Nephron progenitor cell (in vitro differentiated cells): ENCODE measurements around the gene GAS2L2.

Source experiments
- DNase-seq: peaks from one replicate; pipeline ENCODE4 v3.0.0; 2021
- H3K27ac Mint-ChIP-seq: 2 replicates; pipeline ENCODE4 v1.8.0; 2021; ENCODE audit warnings: mild to moderate bottlenecking, moderate library complexity, mixed read lengths
- H3K27me3 Mint-ChIP-seq: 2 replicates; pipeline ENCODE4 v1.8.0; 2021; ENCODE audit warnings: mild to moderate bottlenecking, low read depth, mixed read lengths; ENCODE audit not compliant: poor library complexity
- H3K36me3 Mint-ChIP-seq: 2 replicates; pipeline ENCODE4 v1.8.0; 2021; ENCODE audit warnings: low read depth, mixed read lengths
- H3K4me1 Mint-ChIP-seq: 2 replicates; pipeline ENCODE4 v1.8.0; 2021; ENCODE audit warnings: mixed read lengths
- H3K4me3 Mint-ChIP-seq: 2 replicates; pipeline ENCODE4 v1.8.0; 2021; ENCODE audit warnings: mild to moderate bottlenecking, moderate library complexity, mixed read lengths
- H3K9me3 Mint-ChIP-seq: 2 replicates; pipeline ENCODE4 v1.8.0; 2021; ENCODE audit warnings: mild to moderate bottlenecking, moderate library complexity, mixed read lengths
- TF ChIP-seq, protein P1 (sequence below): fragments of 200-600 bp; sonication (generic); IDR thresholded peaks from 2 replicates; pipeline ENCODE4 v1.5.0; 2021; ENCODE audit warnings: antibody characterized with exemption

The GAS2L2 gene

DNA sequence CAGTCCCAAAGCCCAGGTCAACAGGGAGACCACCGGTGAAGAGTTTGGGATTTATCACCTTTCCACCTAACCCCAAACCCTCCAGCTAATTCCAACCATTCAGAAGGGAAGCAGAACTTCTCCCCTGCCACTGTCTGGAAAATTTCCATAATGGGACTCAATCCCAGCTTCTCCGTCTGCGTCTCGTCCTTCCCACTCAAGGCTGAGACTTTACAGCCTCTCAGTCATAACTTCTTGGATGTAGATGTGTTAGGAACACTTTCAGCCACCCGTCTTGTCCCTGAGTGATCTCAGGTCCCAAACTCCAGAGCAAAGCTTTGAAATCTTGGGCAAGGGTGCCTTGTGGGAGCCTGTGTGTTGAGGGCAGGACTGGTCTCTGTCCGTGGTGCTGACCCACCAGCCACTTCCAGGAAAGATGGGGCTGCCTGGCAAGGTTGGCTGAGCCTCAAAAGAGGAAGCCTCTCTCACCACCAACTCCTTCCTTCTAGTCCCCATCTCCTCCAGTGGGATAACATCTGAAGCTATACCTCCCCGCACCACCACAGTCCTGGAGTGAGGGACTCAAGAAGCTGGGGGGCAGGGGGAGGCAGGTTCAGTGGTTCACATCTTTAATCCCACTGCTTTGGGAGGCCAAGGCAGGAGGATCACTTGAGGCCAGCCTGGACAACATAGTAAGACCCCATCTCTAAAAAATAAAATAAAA is 9.3 kb downstream of the GAS2L2 start:
- Mint-ChIP-seq H3K27ac (no peak overlapping the region), H3K36me3 (peaks cover 10% of the 10 kb centered on the region), H3K27me3 (peaks cover 60% of the 10 kb centered on the region), H3K4me3 (peak overlapping the region; percentile 30), H3K4me1 (peaks cover 4% of the 10 kb centered on the region), H3K9me3 (peaks cover 6% of the 10 kb centered on the region)
- DNase-seq = peak; percentile 80
- TF ChIP-seq, protein P1, sequence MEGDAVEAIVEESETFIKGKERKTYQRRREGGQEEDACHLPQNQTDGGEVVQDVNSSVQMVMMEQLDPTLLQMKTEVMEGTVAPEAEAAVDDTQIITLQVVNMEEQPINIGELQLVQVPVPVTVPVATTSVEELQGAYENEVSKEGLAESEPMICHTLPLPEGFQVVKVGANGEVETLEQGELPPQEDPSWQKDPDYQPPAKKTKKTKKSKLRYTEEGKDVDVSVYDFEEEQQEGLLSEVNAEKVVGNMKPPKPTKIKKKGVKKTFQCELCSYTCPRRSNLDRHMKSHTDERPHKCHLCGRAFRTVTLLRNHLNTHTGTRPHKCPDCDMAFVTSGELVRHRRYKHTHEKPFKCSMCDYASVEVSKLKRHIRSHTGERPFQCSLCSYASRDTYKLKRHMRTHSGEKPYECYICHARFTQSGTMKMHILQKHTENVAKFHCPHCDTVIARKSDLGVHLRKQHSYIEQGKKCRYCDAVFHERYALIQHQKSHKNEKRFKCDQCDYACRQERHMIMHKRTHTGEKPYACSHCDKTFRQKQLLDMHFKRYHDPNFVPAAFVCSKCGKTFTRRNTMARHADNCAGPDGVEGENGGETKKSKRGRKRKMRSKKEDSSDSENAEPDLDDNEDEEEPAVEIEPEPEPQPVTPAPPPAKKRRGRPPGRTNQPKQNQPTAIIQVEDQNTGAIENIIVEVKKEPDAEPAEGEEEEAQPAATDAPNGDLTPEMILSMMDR = no peak

DNA sequence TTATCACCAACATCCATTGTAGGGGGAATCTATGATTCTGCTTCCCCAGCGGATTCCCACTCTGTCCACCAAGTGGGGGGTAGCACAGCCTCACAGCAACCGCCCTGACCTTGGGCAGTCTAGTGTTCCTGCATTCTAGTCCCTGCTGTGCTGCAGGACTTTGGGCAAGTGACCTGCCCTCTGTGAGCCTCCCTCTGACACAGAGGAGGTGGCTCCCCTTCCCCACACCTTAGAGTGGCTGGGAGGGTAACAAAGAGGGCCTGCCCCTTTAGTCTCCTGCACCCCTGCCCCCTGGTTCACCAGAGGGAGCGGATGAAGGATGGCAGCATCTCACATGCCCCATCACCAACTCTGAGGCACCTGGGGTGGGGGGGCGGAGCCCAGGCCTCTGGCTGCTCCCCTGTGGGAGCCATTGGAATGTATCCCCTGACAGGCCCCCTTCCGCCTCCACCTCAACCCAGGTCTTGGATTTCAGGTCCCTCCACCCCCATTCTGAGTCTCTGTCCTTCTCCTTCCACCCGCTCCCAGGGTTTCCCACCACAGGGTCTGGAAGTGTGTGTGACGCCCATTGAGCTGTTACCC is 10.1 kb downstream of the GAS2L2 start:
- peaks cover 54% of the 10 kb centered on the region for H3K27me3 Mint-ChIP-seq
- no peak overlapping the region for H3K27ac Mint-ChIP-seq
- H3K36me3 Mint-ChIP-seq = peaks cover 10% of the 10 kb centered on the region
- no peak for DNase-seq
- TF ChIP-seq, protein P1 = no peak
- H3K4me1 Mint-ChIP-seq = peaks cover 4% of the 10 kb centered on the region
- H3K9me3 Mint-ChIP-seq = peaks cover 6% of the 10 kb centered on the region
- no peak overlapping the region for H3K4me3 Mint-ChIP-seq

DNA sequence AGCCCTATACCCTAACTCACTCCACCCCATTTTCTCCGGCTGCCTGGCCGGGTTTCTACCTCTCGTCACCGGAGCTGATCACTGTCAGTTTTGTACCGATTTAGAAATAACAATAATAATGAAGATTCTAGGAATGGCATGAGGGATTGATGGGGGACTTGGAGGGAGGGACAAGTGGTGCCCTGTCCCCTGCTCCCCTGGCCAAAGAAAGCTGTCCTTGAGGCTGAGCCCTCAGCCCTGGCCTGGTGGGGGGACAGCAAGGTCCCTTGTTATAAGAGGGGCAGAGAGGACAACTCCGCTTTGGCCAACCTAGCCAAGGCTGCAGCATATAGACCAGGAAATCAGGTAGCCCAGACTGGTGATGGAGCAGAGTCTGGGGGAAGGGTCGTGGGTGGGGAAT is 10.5 kb downstream of the GAS2L2 start:
- Mint-ChIP-seq H3K9me3 (peaks cover 6% of the 10 kb centered on the region), H3K27me3 (peaks cover 53% of the 10 kb centered on the region), H3K27ac (no peak overlapping the region)

DNA sequence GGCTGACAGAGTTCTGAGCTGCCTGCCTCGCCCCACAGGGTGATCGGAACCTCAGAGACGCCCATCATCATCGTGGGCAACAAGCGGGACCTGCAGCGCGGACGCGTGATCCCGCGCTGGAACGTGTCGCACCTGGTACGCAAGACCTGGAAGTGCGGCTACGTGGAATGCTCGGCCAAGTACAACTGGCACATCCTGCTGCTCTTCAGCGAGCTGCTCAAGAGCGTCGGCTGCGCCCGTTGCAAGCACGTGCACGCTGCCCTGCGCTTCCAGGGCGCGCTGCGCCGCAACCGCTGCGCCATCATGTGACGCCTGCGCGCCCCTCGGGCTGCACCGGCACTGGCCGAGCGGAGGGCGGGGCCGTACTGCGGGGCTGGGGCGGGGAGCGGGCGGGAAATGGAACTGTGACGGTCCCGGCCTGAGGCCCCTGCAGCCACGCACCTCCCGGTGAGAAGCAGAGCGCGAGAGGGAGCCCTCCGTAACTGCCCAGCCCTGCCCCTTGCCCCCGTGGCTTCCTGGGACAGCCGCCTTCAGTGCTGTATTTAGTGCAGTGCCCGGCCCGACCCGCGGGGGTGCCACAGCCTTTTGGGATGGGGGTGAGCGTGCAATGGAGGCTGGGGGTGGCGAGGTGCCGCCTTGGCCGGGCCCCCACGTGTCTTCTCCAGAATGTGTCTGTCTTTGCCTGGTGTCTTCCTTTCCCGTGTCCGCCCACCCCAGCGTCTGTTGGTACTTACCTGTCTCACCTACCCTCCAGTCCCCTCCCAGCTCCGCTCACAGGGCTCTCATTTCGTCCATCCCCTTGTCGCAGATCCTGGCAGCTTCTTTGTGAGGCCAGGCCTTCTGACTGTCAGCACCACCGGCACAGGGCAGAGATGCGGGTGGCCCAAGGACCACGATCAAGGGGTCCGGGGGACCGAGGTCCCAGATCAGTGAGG is 11.8 kb downstream of the GAS2L2 start:
- Mint-ChIP-seq H3K4me1 (peaks cover 4% of the 10 kb centered on the region), H3K9me3 (peaks cover 6% of the 10 kb centered on the region), H3K27me3 (peaks cover 53% of the 10 kb centered on the region), H3K27ac (no peak overlapping the region), H3K36me3 (peaks cover 15% of the 10 kb centered on the region), H3K4me3 (peak overlapping the region; percentile 65)
- TF ChIP-seq, protein P1 = peak; percentile 11
- peak; percentile 57 for DNase-seq

More for the DNA sequence above, 10.5 kb downstream of the GAS2L2 start:
- no peak overlapping the region for H3K4me3 Mint-ChIP-seq
- peaks cover 4% of the 10 kb centered on the region for H3K4me1 Mint-ChIP-seq
- no peak for DNase-seq
- peaks cover 10% of the 10 kb centered on the region for H3K36me3 Mint-ChIP-seq
- TF ChIP-seq, protein P1 = no peak

DNA sequence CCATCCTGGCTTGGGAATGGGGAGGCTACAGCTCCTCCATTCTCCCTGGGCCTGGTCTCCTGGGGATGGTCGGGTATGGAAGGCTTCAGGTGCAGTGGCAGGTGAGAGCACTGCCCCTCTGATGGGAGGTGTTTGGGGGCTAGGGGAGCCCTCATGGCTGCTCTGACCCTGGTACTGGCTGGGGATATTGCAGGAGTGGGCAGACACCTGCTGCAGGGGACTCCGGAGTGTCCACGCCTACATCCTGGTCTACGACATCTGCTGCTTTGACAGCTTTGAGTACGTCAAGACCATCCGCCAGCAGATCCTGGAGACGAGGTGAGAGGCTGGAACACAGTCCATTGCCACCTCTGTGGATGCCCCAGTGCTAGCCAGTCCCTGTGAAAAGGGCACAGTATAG is 12.8 kb downstream of the GAS2L2 start:
- Mint-ChIP-seq H3K4me3 (no peak overlapping the region), H3K27me3 (peaks cover 56% of the 10 kb centered on the region), H3K4me1 (peaks cover 4% of the 10 kb centered on the region), H3K27ac (no peak overlapping the region), H3K36me3 (peaks cover 15% of the 10 kb centered on the region), H3K9me3 (peaks cover 6% of the 10 kb centered on the region)
- no peak for DNase-seq
- TF ChIP-seq, protein P1 = no peak
